ENCODE measurements around the gene BOLA1. TPM values are rescaled to one million over a fixed set of nuclear protein-coding genes. Genes with fewer than 3 reads are reported as not detected.

Gene BOLA1
- total RNA-seq, 2 experiments from 2014 or later = 25.1 to 28.8 TPM

- POLR2A ChIA-PET = interaction anchor here (0.9 to 7.8 kb wide), 4 partner anchors 10 to 24 kb away, joined by 3 to 104 read pairs (median 4); partner anchors contain the start of gene SF3B4
- TF ChIP-seq, protein P1, sequence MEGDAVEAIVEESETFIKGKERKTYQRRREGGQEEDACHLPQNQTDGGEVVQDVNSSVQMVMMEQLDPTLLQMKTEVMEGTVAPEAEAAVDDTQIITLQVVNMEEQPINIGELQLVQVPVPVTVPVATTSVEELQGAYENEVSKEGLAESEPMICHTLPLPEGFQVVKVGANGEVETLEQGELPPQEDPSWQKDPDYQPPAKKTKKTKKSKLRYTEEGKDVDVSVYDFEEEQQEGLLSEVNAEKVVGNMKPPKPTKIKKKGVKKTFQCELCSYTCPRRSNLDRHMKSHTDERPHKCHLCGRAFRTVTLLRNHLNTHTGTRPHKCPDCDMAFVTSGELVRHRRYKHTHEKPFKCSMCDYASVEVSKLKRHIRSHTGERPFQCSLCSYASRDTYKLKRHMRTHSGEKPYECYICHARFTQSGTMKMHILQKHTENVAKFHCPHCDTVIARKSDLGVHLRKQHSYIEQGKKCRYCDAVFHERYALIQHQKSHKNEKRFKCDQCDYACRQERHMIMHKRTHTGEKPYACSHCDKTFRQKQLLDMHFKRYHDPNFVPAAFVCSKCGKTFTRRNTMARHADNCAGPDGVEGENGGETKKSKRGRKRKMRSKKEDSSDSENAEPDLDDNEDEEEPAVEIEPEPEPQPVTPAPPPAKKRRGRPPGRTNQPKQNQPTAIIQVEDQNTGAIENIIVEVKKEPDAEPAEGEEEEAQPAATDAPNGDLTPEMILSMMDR (IDR thresholded peaks at IDR 0.05) = no peak
- DNase-seq = no peak
- intact Hi-C loops (cut with micrococcal nuclease) = no loop called here
- Mint-ChIP-seq H3K4me1 (ENCODE audit: low read depth) (peaks cover 17% of the 10 kb centered on the region), H3K27ac (no peak overlapping the region), H3K36me3 (ENCODE audit: low read depth) (peaks cover 21% of the 10 kb centered on the region), H3K27me3 (no peaks in the 10 kb centered on the region), H3K9me3 (no peaks in the 10 kb centered on the region), H3K4me3 (no peak overlapping the region)
- CTCF ChIA-PET = no interaction called here
- no peak for ATAC-seq
Observed at GRCh38 chr1:149903836-149904491, 4.6 kb downstream of the BOLA1 start.

DNA sequence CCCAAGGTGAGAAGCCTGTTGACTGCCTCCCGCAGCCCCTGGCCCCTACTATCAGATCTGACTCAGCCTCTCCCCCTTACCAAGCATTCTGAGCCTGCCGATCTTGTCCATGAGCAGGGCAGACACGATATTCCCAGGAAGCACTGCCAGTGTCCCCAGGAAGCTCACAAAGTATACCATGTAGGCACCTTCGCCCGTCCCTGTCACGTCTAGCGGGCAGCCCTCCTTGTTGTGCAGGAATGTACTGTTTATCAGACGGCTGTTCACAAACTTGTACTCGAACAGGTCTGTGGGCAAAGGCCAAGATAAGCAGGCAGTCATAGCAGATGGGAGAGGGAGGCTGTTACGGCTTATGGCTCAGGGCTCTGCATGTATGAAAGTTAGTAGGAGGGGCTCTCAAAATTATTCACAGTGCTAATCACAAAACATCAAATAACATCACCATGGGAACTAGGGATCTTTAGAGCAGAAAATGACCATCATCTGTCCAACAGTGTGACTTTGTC is 7.3 kb downstream of the BOLA1 start:
- ChIA-PET CTCF (interaction anchor here (0.8 kb wide), 1 partner anchor 19 kb away, joined by 3 read pairs; a partner anchor contains a TSS), POLR2A (interaction anchor here (0.7 to 2.1 kb wide), 3 partner anchors 9 to 19 kb away, joined by 3 to 7 read pairs (median 6); a partner anchor contains a TSS)
- ATAC-seq (no peak), DNase-seq (no peak)
- no peaks in the 10 kb centered on the region for H3K9me3 Mint-ChIP-seq
- intact Hi-C loops (cut with micrococcal nuclease) = no loop called here
- no peaks in the 10 kb centered on the region for H3K4me1 Mint-ChIP-seq (ENCODE audit: low read depth)
- H3K4me3 Mint-ChIP-seq = no peak overlapping the region
- TF ChIP-seq, protein P1 (IDR thresholded peaks at IDR 0.05) = no peak
- H3K27me3 Mint-ChIP-seq = no peaks in the 10 kb centered on the region
- H3K27ac Mint-ChIP-seq = no peak overlapping the region
- peaks cover 7% of the 10 kb centered on the region for H3K36me3 Mint-ChIP-seq (ENCODE audit: low read depth)

DNA sequence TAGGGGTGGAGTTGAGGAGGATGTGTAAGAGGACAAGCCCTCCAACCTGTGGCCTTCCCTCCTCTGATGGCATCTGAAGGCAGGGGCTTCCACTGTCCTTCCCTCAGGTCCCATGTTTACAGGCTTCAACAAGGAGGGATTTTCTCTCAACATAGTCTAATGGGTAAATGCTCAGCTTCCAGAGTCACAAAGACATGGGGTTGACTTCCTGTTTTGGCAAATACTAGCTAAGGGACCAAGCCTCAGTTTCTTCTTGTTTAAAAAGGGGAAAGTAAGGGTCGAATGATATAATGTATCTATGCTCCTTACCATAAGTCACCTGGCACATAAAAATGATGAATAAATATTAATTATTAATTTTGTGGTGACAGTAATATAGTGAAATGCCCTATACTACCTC is 15.2 kb downstream of the BOLA1 start:
- TF ChIP-seq, protein P1 (IDR thresholded peaks at IDR 0.05) = no peak
- Mint-ChIP-seq H3K36me3 (ENCODE audit: low read depth) (no peaks in the 10 kb centered on the region), H3K27me3 (no peaks in the 10 kb centered on the region), H3K4me1 (ENCODE audit: low read depth) (peaks cover 33% of the 10 kb centered on the region), H3K4me3 (no peak overlapping the region), H3K9me3 (no peaks in the 10 kb centered on the region), H3K27ac (no peak overlapping the region)
- DNase-seq (no peak), ATAC-seq (no peak)
- intact Hi-C loops (cut with micrococcal nuclease) = no loop called here
- ChIA-PET POLR2A (interaction anchor here (0.6 to 7.6 kb wide), 3 partner anchors 9 to 149 kb away, joined by 3 to 61 read pairs (median 7); a partner anchor contains a TSS), CTCF (interaction anchor here (1.1 to 1.4 kb wide), 2 partner anchors 26 to 273 kb away, joined by 3 to 4 read pairs; a partner anchor contains a TSS)

- Mint-ChIP-seq H3K36me3 (ENCODE audit: low read depth) (no peaks in the 10 kb centered on the region), H3K27ac (peak overlapping the region; percentile 6), H3K4me1 (ENCODE audit: low read depth) (peaks cover 33% of the 10 kb centered on the region), H3K4me3 (peak overlapping the region; percentile 81), H3K27me3 (no peaks in the 10 kb centered on the region), H3K9me3 (no peaks in the 10 kb centered on the region)
- no peak for ATAC-seq
- DNase-seq = no peak
- intact Hi-C loops (cut with micrococcal nuclease) = no loop called here
- TF ChIP-seq, protein P1 (IDR thresholded peaks at IDR 0.05) = no peak
- CTCF ChIA-PET = interaction anchor here (0.7 to 1.6 kb wide), 4 partner anchors 47 to 271 kb away, joined by 3 read pairs; no protein-coding TSS in a partner anchor
- POLR2A ChIA-PET = interaction anchor here (1.3 to 7.6 kb wide), 4 partner anchors 10 to 319 kb away, joined by 3 to 61 read pairs (median 5); a partner anchor contains a TSS
Observed at GRCh38 chr1:149915429-149916192, 16.2 kb downstream of the BOLA1 start.

Data from activated CD8-positive, alpha-beta T cell treated with anti-CD3 and anti-CD28 coated beads for 36 hours (primary cell).